GM12878 (cell line): ENCODE measurements around the gene ATP1A3. TPM values are rescaled to one million over a fixed set of nuclear protein-coding genes. Genes with fewer than 3 reads are reported as not detected.

ENCODE experiments used
- ATAC-seq: fragments of 200-7000 bp; cut with Tn5 transposase; 3 replicates; pipeline ENCODE4 v1.9.1; 2020; ENCODE audit warnings: mild to moderate bottlenecking, moderate library complexity
- BruUV-seq: library from RNA; stranded (reverse); fragments of 400-500 nt; replicated peaks from 2 replicates; lab custom pipeline; 2021; lab: Mats Ljungman, UMichigan
- CTCF ChIA-PET: fragments of 300-600 bp; sonication (Branson Sonifier 250); formaldehyde crosslinking; extraction: SDS; loops from one replicate; lab custom pipeline; 2021; ENCODE audit warnings: inconsistent platforms; lab: Yijun Ruan, JAX
- POLR2A ChIA-PET: fragments of 350-600 bp; formaldehyde crosslinking; extraction: SDS; loops from one replicate; lab custom pipeline; 2021; ENCODE audit warnings: inconsistent platforms; lab: Charles Lee
- RAD21 ChIA-PET: fragments of 300-600 bp; sonication (Branson Sonifier 250); formaldehyde crosslinking; loops from one replicate; lab custom pipeline; 2023; ENCODE audit warnings: antibody characterized with exemption; ENCODE audit not compliant: unreplicated experiment; lab: Charles Lee
- SMC1A ChIA-PET: fragments of 300-600 bp; sonication (Branson Sonifier 250); formaldehyde crosslinking; loops from one replicate; lab custom pipeline; 2023; ENCODE audit not compliant: unreplicated experiment, uncharacterized antibody; lab: Charles Lee
- DNase-seq: peaks from one replicate; pipeline ENCODE4 v3.0.0-alpha.2; 2011; ENCODE audit warnings: low read depth, low spot score
- FAIRE-seq: peaks from 3 replicates; lab custom pipeline; 2011; peaks lifted over from hg19 to GRCh38; lab: Jason Lieb, UNC
- H2AFZ ChIP-seq: 2 replicates; pipeline ENCODE4 v1.6.0; 2011; ENCODE audit warnings: low read depth, low read length, control low read depth; ENCODE audit not compliant: control insufficient read depth
- H3K27ac ChIP-seq: 2 replicates; pipeline ENCODE4 v1.5.1; 2011; ENCODE audit warnings: control low read depth; ENCODE audit not compliant: control insufficient read depth, insufficient read depth
- H3K27me3 ChIP-seq, 2 experiments: replicated peaks in 1 of 2; 2 replicates each; pipeline versions ENCODE4 v1.6.0 to v1.6.1; 2011; ENCODE audit warnings: low read length in 1 of 2; ENCODE audit not compliant: control insufficient read depth in 2 of 2, insufficient read depth in 2 of 2
- H3K36me3 ChIP-seq, 2 experiments: 2 replicates each; pipeline ENCODE4 v1.5.1; 2011; ENCODE audit warnings: low read length in 1 of 2; ENCODE audit not compliant: control insufficient read depth in 2 of 2, insufficient read depth in 2 of 2
- H3K4me1 ChIP-seq: 2 replicates; pipeline ENCODE4 v1.6.1; 2011; ENCODE audit warnings: mild to moderate bottlenecking, low read length, moderate library complexity, mixed read lengths; ENCODE audit not compliant: control insufficient read depth, insufficient read depth
- H3K4me2 ChIP-seq: 2 replicates; pipeline ENCODE4 v1.6.0; 2011; ENCODE audit warnings: control low read depth; ENCODE audit not compliant: control insufficient read depth, insufficient read depth
- H3K4me3 ChIP-seq: fragments of 200-600 bp; sonication (generic); 2 replicates; pipeline ENCODE4 v1.5.1; 2016
- H3K79me2 ChIP-seq: 2 replicates; pipeline ENCODE4 v1.6.0; 2011; ENCODE audit warnings: low read length; ENCODE audit not compliant: control insufficient read depth, insufficient read depth
- H3K9ac ChIP-seq: 2 replicates; pipeline ENCODE4 v1.8.0; 2011; ENCODE audit warnings: low read length, control low read depth, mixed read lengths; ENCODE audit not compliant: control insufficient read depth, insufficient read depth
- H3K9me3 ChIP-seq: replicated peaks from 3 replicates; pipeline ENCODE4 v1.5.1; 2011; ENCODE audit warnings: mild to moderate bottlenecking, low read length; ENCODE audit not compliant: control insufficient read depth, insufficient read depth
- H4K20me1 ChIP-seq: 2 replicates; pipeline ENCODE4 v1.6.0; 2011; ENCODE audit not compliant: control insufficient read depth, insufficient read depth
- BRCA1 ChIP-seq: IDR thresholded peaks from 2 replicates; pipeline ENCODE4 v1.6.1; 2011; ENCODE audit warnings: low read depth, low read length, improper control_type of control experiment
- EED ChIP-seq: sonication (generic); IDR thresholded peaks from 2 replicates; pipeline ENCODE4 v1.6.1; 2016; ENCODE audit warnings: antibody characterized with exemption, low read depth
- LARP7 ChIP-seq: fragments of 450-650 bp; IDR thresholded peaks from 2 replicates; pipeline ENCODE4 v1.6.1; 2017; ENCODE audit warnings: mild to moderate bottlenecking
- MTA2 ChIP-seq: fragments of 450-650 bp; IDR thresholded peaks from 2 replicates; pipeline ENCODE4 v1.6.1; 2016; ENCODE audit warnings: low read depth, mild to moderate bottlenecking, moderate library complexity
- NFYB ChIP-seq: IDR thresholded peaks from 2 replicates; pipeline ENCODE4 v1.6.1; 2011; ENCODE audit warnings: low read depth, mild to moderate bottlenecking, low read length, improper control_type of control experiment, moderate library complexity; ENCODE audit not compliant: insufficient read depth
- POLR2AphosphoS2 ChIP-seq: IDR thresholded peaks from 2 replicates; pipeline ENCODE4 v1.6.1; 2011; ENCODE audit warnings: low read depth, mild to moderate bottlenecking, low read length, improper control_type of control experiment, moderate library complexity
- RCOR1 ChIP-seq: conservative IDR thresholded peaks from 2 replicates; pipeline ENCODE4 v1.6.1; 2012; ENCODE audit warnings: low read depth, low read length, improper control_type of control experiment
- SIN3A ChIP-seq: IDR thresholded peaks from 2 replicates; pipeline ENCODE4 v1.6.1; 2012; ENCODE audit warnings: low read depth, low read length, improper control_type of control experiment
- SRF ChIP-seq, 2 experiments: IDR thresholded peaks; 2 replicates each; pipeline ENCODE4 v1.6.1; 2011; ENCODE audit warnings: low read depth in 2 of 2, low read length in 2 of 2, mild to moderate bottlenecking in 1 of 2, moderate library complexity in 1 of 2
- SUZ12 ChIP-seq: fragments of 200-600 bp; sonication (generic); IDR thresholded peaks from one replicate; pipeline ENCODE4 v1.6.1; 2018; ENCODE audit warnings: antibody characterized with exemption, mild to moderate bottlenecking; ENCODE audit not compliant: unreplicated experiment
- WGBS: methylation state at CpG from one replicate; pipeline ENCODE4 v1.1.6; 2016; ENCODE audit warnings: low lambda C conversion rate; ENCODE audit not compliant: insufficient replicate concordance, insufficient coverage; ENCODE audit errors: missing lambda C conversion rate; 5-methylcytosine and 5-hydroxymethylcytosine counted together
- in situ Hi-C: fragments of 300-500 bp; cut with MboI; formaldehyde crosslinking; loops from 9 replicates; pipeline ENCODE4 v1.14.3; 2018; ENCODE audit warnings: mixed read lengths
- intact Hi-C: fragments of 100-400 bp; cut with micrococcal nuclease; formaldehyde crosslinking; loops from one replicate; pipeline ENCODE4 v1.14.2; 2022; ENCODE audit not compliant: unreplicated experiment
- polyA plus RNA-seq, 11 experiments: library from polyadenylated mRNA; depleted of rRNA in 4 of 11; unstranded in 6 of 11; stranded (reverse) in 5 of 11; fragments of >200 nt; fragmentation: Nextera tagmentation in 4 of 11; fragmentation: Illumina TruSeq in 1 of 11; extraction: Ambion mirVana in 4 of 11; extraction: Trizol in 1 of 11; gene quantifications; 1 replicate in 1 of 11; 2 replicates in 10 of 11; pipeline versions ENCODE4 v1.2.1 to v1.2.3, GENCODE V29; 2011 to 2016; ENCODE audit warnings: inconsistent platforms in 2 of 11, missing spikeins in 2 of 11, low read depth in 1 of 11
- total RNA-seq, 4 experiments: library from RNA; depleted of rRNA in 3 of 4; stranded (reverse); fragments of >200 nt in 3 of 4; fragmentation: Illumina TruSeq in 1 of 4; extraction: Trizol in 1 of 4; gene quantifications; 2 replicates each; pipeline versions ENCODE4 v1.2.1 to v1.2.3, GENCODE V29; 2013 to 2021
- TF ChIP-seq, protein P1 (sequence below): IDR thresholded peaks from 2 replicates; pipeline ENCODE4 v1.6.1; 2012; ENCODE audit warnings: low read depth, low read length, improper control_type of control experiment
- TF ChIP-seq, protein P2 (sequence below): fragments of 450-650 bp; IDR thresholded peaks from 2 replicates; pipeline ENCODE4 v1.6.1; 2017; ENCODE audit warnings: mild to moderate bottlenecking
- TF ChIP-seq, protein P3 (sequence below), 3 experiments: IDR thresholded peaks in 2 of 3; conservative IDR thresholded peaks in 1 of 3; 2 replicates each; pipeline ENCODE4 v1.5.1; 2011; ENCODE audit warnings: low read depth in 3 of 3, low read length in 3 of 3, mild to moderate bottlenecking in 3 of 3, control low read depth in 2 of 3, moderate library complexity in 2 of 3, inconsistent platforms in 1 of 3, mixed read lengths in 1 of 3; ENCODE audit not compliant: control insufficient read depth in 2 of 3, insufficient read depth in 1 of 3; ENCODE audit errors: extremely low read depth in 1 of 3

Gene ATP1A3
- total and polyA plus RNA-seq, 10 of the 15 experiments (the other 5 are each of a cell fraction or from before 2014, with no cell fraction given), result 0.17 to 0.86 (median 0.32) TPM; not detected in 2

DNA sequence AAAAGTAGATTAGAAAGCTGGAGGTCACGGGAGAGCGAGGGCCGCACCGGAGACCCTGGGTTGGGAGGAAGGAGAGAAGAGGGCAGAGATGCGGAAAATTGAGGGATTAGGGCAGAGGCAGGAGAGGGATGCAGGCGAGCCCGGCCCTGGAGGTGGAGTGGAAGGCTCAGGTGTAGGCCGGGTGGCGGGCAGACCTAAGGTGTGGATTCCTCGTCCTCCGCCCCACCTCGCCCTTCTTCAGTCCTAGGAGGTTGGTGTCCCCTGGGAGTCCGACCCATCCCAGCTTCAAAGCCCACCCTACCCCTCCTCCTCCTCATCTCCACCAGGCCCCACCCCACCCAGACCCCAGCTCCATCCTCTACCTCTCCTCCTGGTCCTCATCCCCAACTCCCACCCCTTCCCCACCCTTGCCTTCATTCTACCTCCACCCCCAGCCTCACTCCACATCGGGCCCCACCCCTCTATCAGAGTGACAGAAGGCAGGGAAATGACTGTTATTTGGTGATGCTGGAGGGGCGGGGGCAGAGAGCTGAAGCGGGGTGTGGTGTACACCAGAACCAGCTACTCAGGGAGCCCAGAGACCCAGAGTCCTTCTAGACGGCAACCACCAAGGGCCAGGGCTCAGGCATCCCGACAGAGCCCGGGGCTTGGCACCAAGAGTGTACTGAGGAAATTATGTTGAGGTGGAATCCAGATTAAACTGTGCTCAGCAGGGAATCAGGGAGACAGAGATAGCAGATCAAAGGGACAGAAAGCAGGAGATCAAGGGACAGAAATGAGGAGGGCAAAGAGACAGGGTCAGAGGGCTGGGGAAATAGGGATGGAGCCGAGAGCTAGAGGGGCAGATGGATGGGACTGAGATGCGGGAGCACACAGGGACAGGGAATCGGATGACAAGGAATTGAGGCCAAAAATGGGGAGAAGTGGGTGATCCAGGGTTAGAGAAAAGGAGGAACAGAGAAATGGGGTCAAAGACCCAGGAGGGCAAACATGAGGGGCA lies 72.2 kb downstream of the ATP1A3 start:
- no TSS peak for BruUV-seq
- CTCF ChIA-PET, result no interaction called here
- SMC1A ChIA-PET, result no interaction called here
- H3K4me2 ChIP-seq, result no peak overlapping the region
- H3K9ac ChIP-seq, result no peak overlapping the region
- no peak for DNase-seq
- RAD21 ChIA-PET, result no interaction called here
- 44% methylated on average over 19 of the region's 22 CpGs for WGBS
- 0 out of 3 replicates have a peak, but pooled peaks have one; percentile 18 for ATAC-seq
- peaks cover 2% of the 10 kb centered on the region; the same call in 1 of the 2 replicates for H3K4me1 ChIP-seq
- no peaks in the 10 kb centered on the region for H3K79me2 ChIP-seq
- intact Hi-C loops, result no loop called here
- TF ChIP-seq RCOR1, result no peak
- TF ChIP-seq POLR2AphosphoS2, result no peak
- no peak for TF ChIP-seq MTA2
- TF ChIP-seq SRF (IDR thresholded peaks at IDR 0.05; ENCODE audit: low read depth in 2 of 2, low read length in 2 of 2), result no peak
- no peak for TF ChIP-seq LARP7
- no peak for TF ChIP-seq SIN3A
- TF ChIP-seq, protein P1, sequence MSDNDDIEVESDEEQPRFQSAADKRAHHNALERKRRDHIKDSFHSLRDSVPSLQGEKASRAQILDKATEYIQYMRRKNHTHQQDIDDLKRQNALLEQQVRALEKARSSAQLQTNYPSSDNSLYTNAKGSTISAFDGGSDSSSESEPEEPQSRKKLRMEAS, result no peak
- no peak for TF ChIP-seq NFYB
- TF ChIP-seq, protein P2, sequence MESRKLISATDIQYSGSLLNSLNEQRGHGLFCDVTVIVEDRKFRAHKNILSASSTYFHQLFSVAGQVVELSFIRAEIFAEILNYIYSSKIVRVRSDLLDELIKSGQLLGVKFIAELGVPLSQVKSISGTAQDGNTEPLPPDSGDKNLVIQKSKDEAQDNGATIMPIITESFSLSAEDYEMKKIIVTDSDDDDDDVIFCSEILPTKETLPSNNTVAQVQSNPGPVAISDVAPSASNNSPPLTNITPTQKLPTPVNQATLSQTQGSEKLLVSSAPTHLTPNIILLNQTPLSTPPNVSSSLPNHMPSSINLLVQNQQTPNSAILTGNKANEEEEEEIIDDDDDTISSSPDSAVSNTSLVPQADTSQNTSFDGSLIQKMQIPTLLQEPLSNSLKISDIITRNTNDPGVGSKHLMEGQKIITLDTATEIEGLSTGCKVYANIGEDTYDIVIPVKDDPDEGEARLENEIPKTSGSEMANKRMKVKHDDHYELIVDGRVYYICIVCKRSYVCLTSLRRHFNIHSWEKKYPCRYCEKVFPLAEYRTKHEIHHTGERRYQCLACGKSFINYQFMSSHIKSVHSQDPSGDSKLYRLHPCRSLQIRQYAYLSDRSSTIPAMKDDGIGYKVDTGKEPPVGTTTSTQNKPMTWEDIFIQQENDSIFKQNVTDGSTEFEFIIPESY, result no peak
- TF ChIP-seq, protein P3, sequence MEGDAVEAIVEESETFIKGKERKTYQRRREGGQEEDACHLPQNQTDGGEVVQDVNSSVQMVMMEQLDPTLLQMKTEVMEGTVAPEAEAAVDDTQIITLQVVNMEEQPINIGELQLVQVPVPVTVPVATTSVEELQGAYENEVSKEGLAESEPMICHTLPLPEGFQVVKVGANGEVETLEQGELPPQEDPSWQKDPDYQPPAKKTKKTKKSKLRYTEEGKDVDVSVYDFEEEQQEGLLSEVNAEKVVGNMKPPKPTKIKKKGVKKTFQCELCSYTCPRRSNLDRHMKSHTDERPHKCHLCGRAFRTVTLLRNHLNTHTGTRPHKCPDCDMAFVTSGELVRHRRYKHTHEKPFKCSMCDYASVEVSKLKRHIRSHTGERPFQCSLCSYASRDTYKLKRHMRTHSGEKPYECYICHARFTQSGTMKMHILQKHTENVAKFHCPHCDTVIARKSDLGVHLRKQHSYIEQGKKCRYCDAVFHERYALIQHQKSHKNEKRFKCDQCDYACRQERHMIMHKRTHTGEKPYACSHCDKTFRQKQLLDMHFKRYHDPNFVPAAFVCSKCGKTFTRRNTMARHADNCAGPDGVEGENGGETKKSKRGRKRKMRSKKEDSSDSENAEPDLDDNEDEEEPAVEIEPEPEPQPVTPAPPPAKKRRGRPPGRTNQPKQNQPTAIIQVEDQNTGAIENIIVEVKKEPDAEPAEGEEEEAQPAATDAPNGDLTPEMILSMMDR (IDR thresholded peaks at IDR 0.05 in 2 of 3, conservative IDR thresholded peaks at IDR 0.05 in 1 of 3; ENCODE audit: control insufficient read depth in 2 of 3, extremely low read depth in 1 of 3, insufficient read depth in 1 of 3, low read depth in 3 of 3, low read length in 3 of 3), result no peak
- no peak for TF ChIP-seq SUZ12
- TF ChIP-seq BRCA1, result no peak
- TF ChIP-seq EED, result no peak
- TF ChIP-seq, all 136 proteins: peak for 0
- H3K4me3 ChIP-seq, result no peak overlapping the region
- H3K36me3 ChIP-seq, result no peaks in the 10 kb centered on the region
- peaks cover 0 to 4% of the 10 kb centered on the region in 2 experiments; a peak in 2 of 4 replicates for H3K27me3 ChIP-seq
- in situ Hi-C loops, result no loop called here
- H3K9me3 ChIP-seq, result no peaks in the 10 kb centered on the region; the same call in 2 of the 3 replicates
- FAIRE-seq, result no peak
- POLR2A ChIA-PET, result interaction anchor here (0.6 to 1.2 kb wide), 2 partner anchors 46 to 49 kb away, joined by 3 to 4 read pairs; no protein-coding TSS in a partner anchor
- H2AFZ ChIP-seq, result no peak overlapping the region
- H4K20me1 ChIP-seq, result no peaks in the 10 kb centered on the region
- no peak overlapping the region for H3K27ac ChIP-seq
